Measurements from ENCODE around the gene CDC14A.

Gene CDC14A

DNA sequence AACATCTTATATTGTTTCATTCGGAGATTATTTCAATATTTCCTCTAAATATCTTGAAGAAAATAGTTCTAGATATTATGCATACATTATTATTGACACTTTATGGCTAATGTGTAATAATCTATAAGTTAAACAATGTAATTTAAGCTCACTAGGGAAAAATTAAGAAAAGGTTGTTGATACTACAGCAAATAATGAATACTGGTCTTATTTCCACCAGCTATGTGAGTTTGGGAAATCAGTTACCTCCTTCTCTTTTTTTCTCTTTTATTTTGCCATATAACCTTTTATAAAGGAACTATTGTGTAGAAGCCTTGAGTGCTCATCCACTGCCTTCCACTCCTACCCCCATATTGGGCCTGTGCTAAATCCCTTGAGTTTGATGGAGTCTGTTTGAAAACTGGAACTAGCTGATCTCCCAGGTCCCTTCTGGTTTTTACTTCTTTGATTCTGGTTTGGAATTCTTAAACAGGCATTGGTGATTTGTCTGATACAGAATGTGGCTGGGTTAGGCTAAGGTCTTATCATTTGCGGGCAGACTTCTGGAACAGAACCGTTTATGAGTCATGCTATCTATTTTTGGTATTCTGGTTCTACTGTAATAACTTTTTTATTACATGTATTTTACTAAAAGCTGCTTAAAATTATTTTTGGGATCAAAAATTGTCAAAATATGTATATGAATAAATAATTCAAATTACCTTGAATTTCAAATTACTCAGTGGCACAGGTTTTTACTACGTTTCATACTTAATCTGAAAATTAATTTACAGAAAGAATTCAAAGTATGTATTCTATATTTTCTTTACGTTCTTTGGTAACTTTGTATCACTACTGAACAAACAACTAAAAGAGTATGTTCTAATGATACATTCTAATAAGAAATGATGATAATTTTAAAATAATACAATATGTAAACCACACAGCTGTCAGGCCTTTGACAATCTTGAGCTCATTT is 5.0 kb upstream of the CDC14A start:
- Histone ChIP-seq H3K27me3 (no peaks in the 10 kb centered on the region), H3K4me1 (no peaks in the 10 kb centered on the region), H3K4me3 (no peak overlapping the region), H3K27ac (no peak overlapping the region), H3K9me3 (no peaks in the 10 kb centered on the region), H3K36me3 (no peaks in the 10 kb centered on the region)
- intact Hi-C loops (cut with DNase I; ENCODE audit: low total_unique reads), result no loop called here
- no peak for DNase-seq
- TF ChIP-seq, protein P1, sequence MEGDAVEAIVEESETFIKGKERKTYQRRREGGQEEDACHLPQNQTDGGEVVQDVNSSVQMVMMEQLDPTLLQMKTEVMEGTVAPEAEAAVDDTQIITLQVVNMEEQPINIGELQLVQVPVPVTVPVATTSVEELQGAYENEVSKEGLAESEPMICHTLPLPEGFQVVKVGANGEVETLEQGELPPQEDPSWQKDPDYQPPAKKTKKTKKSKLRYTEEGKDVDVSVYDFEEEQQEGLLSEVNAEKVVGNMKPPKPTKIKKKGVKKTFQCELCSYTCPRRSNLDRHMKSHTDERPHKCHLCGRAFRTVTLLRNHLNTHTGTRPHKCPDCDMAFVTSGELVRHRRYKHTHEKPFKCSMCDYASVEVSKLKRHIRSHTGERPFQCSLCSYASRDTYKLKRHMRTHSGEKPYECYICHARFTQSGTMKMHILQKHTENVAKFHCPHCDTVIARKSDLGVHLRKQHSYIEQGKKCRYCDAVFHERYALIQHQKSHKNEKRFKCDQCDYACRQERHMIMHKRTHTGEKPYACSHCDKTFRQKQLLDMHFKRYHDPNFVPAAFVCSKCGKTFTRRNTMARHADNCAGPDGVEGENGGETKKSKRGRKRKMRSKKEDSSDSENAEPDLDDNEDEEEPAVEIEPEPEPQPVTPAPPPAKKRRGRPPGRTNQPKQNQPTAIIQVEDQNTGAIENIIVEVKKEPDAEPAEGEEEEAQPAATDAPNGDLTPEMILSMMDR (IDR thresholded peaks at IDR 0.05), result no peak

DNA sequence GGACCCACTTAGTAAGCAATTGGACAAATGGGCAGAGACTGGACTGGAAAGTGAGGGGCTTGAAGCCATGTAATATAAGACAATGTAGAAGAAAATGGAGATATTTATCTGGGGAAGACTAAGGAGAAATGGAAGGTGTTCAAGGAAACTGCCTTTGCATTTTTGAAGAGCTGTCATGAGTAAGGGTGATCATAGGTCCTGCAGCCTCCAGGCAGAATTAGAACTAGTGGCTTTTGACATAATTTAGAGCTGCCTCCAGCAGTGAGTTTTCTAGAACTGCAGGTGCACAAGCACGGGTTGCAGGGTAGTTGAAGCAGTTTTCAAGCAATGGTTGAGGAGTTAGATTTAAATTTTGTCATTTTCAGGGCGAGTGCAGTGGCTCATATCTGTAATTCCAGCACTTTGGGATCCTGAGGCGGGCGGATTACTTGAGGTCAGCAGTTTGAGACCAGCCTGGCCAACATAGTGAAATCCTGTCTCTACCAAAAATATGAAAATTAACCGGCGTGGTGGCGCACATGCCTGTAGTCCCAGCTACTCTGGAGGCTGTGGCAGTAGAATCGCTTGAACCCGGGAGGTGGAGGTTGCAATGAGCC is 3.7 kb upstream of the CDC14A start:
- Histone ChIP-seq H3K27ac (no peak overlapping the region), H3K4me1 (peaks cover 0 to 6% (median 0%) of the 10 kb centered on the region in 4 donors), H3K4me3 (no peak overlapping the region), H3K27me3 (no peaks in the 10 kb centered on the region), H3K36me3 (no peaks in the 10 kb centered on the region), H3K9me3 (no peaks in the 10 kb centered on the region)
- DNase-seq, result no peak
- TF ChIP-seq, protein P1 (IDR thresholded peaks at IDR 0.05), result no peak
- intact Hi-C loops (cut with DNase I; ENCODE audit: low total_unique reads), result no loop called here

DNA sequence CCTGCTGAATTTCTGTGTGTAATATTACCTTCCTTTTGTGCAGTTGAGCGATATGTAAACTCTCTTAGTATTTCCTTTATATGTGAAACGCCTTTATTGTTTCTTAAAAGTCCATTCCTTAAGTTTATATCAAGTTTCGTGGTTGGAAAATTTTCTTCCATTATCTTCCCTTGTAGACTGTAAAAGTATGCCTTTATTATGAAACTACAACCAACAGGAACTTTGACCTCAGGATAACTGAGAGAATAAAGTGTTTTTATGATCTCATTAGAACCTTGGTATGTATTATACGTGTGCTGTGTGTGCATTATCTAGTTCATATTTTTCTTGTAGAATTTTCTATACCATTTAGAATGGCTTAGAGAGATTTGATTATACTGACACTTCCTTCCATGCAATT is 3.1 kb upstream of the CDC14A start:
- H3K36me3 ChIP-seq, result no peaks in the 10 kb centered on the region
- H3K27me3 ChIP-seq, result no peaks in the 10 kb centered on the region
- no peak overlapping the region for H3K4me3 ChIP-seq
- DNase-seq, result no peak
- H3K9me3 ChIP-seq, result no peaks in the 10 kb centered on the region
- TF ChIP-seq, protein P1 (IDR thresholded peaks at IDR 0.05), result no peak
- H3K27ac ChIP-seq, result no peak overlapping the region
- peaks cover 0 to 12% (median 0%) of the 10 kb centered on the region in 4 donors for H3K4me1 ChIP-seq
- intact Hi-C loops (cut with DNase I; ENCODE audit: low total_unique reads), result no loop called here

DNA sequence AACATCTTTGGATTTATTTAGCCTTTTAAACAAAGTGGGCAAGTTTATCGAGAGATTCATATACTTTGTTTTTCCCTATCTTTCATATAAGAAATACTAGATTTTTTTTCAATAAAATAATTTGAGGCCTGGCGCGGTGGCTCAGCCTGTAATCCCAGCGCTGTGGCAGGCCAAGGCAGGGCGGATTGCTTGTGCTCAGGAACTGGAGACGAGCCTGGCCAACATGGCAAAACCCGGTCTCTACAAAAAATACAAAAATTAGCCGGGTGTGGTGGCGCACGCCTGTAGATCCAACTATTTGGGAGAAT is 1.6 kb upstream of the CDC14A start:
- no peaks in the 10 kb centered on the region for H3K27me3 ChIP-seq
- peak overlapping the region; percentile 80 to 92 for H3K4me3 ChIP-seq
- no peaks in the 10 kb centered on the region for H3K36me3 ChIP-seq
- no peaks in the 10 kb centered on the region for H3K9me3 ChIP-seq
- H3K4me1 ChIP-seq, result peaks cover 0 to 14% (median 0%) of the 10 kb centered on the region in 4 donors
- intact Hi-C loops (cut with DNase I; ENCODE audit: low total_unique reads), result loop anchor here (5.0 kb wide), 1 partner anchor 83 kb away; the partner anchor contains the start of gene RTCA
- TF ChIP-seq, protein P1 (IDR thresholded peaks at IDR 0.05), result no peak
- no peak for DNase-seq
- H3K27ac ChIP-seq, result peak overlapping the region; percentile 75 to 89

DNA sequence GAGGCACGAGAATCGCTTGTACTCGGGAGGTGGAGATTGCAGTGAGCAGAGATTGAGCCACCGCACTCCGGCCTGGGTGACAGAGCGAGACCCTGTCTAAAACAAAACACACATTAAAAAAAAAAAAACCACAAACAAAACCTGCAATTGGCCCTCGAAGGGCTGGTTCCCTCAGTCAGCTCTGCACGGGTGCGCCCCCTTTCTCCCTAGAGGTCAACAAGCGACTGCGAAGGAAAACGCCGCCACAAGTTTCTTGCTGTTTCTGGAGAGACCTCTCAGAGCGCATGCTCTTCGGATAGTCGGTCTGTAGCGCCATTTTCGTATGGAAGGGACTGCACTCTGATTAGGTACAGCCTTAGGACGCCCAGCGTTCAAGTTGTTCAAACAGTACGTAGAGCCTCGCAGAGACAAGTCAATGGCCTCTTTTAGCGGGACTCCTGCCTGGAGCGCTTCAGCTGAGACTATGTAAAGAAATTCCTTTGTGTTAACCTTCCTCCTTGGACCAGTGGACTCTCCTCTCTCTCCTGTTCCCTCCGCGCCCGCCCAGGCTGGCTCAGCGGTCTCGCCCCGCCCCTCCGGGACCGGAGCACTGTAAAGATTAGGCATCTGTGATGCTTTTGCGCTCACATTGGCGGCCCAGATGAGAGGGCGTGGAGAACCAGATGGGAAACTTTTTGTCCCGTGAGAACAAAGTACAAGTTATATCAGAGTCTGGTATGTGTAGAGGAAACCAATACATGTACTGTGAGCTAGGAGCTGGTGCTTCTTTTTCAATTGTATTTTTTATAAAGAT is 1.0 kb upstream of the CDC14A start:
- peak overlapping the region; percentile 75 to 89 for H3K27ac ChIP-seq
- intact Hi-C loops (cut with DNase I; ENCODE audit: low total_unique reads), result loop anchor here (5.0 kb wide), 1 partner anchor 84 kb away; the partner anchor contains the start of gene RTCA
- DNase-seq, result peak; percentile 89 to 92
- H3K9me3 ChIP-seq, result no peaks in the 10 kb centered on the region
- no peaks in the 10 kb centered on the region for H3K27me3 ChIP-seq
- peaks cover 0 to 14% (median 0%) of the 10 kb centered on the region in 4 donors for H3K4me1 ChIP-seq
- TF ChIP-seq, protein P1 (IDR thresholded peaks at IDR 0.05), result peak in 1 of 2 experiments; percentile 7
- no peaks in the 10 kb centered on the region for H3K36me3 ChIP-seq
- peak overlapping the region; percentile 80 to 92 for H3K4me3 ChIP-seq

Data from tibial artery (tissue), 4 donors.